ENCODE measurements around the gene ALB.

The ALB gene

GRCh38 chr4:73391774-73392173 is 12.3 kb upstream of the ALB start:
- no peak for DNase-seq
- TF ChIP-seq CTCF (IDR thresholded peaks at IDR 0.05) = no peak
- Mint-ChIP-seq H3K9me3 (no peaks in the 10 kb centered on the region), H3K4me1 (no peaks in the 10 kb centered on the region), H3K27me3 (ENCODE audit: low read depth, poor library complexity) (no peaks in the 10 kb centered on the region), H3K27ac (no peak overlapping the region), H3K36me3 (ENCODE audit: low read depth) (no peaks in the 10 kb centered on the region), H3K4me3 (no peak overlapping the region)

GRCh38 chr4:73392936-73393335 is 11.2 kb upstream of the ALB start:
- Mint-ChIP-seq H3K4me1 (no peaks in the 10 kb centered on the region), H3K36me3 (ENCODE audit: low read depth) (no peaks in the 10 kb centered on the region), H3K27me3 (ENCODE audit: low read depth, poor library complexity) (no peaks in the 10 kb centered on the region), H3K9me3 (no peaks in the 10 kb centered on the region), H3K27ac (no peak overlapping the region), H3K4me3 (no peak overlapping the region)
- DNase-seq = no peak
- no peak for TF ChIP-seq CTCF (IDR thresholded peaks at IDR 0.05)

GRCh38 chr4:73396304-73396703 is 7.8 kb upstream of the ALB start:
- Mint-ChIP-seq H3K4me3 (no peak overlapping the region), H3K27ac (no peak overlapping the region), H3K36me3 (ENCODE audit: low read depth) (no peaks in the 10 kb centered on the region), H3K4me1 (no peaks in the 10 kb centered on the region), H3K9me3 (no peaks in the 10 kb centered on the region), H3K27me3 (ENCODE audit: low read depth, poor library complexity) (no peaks in the 10 kb centered on the region)
- DNase-seq = no peak
- no peak for TF ChIP-seq CTCF (IDR thresholded peaks at IDR 0.05)

GRCh38 chr4:73396993-73397972 is 6.8 kb upstream of the ALB start:
- H3K9me3 Mint-ChIP-seq = no peaks in the 10 kb centered on the region
- H3K27ac Mint-ChIP-seq = no peak overlapping the region
- no peak for TF ChIP-seq CTCF (IDR thresholded peaks at IDR 0.05)
- no peaks in the 10 kb centered on the region for H3K4me1 Mint-ChIP-seq
- no peak overlapping the region for H3K4me3 Mint-ChIP-seq
- no peaks in the 10 kb centered on the region for H3K36me3 Mint-ChIP-seq (ENCODE audit: low read depth)
- H3K27me3 Mint-ChIP-seq (ENCODE audit: low read depth, poor library complexity) = no peaks in the 10 kb centered on the region
- DNase-seq = no peak

- Mint-ChIP-seq H3K4me1 (no peaks in the 10 kb centered on the region), H3K4me3 (no peak overlapping the region), H3K27ac (no peak overlapping the region), H3K9me3 (no peaks in the 10 kb centered on the region), H3K36me3 (ENCODE audit: low read depth) (no peaks in the 10 kb centered on the region), H3K27me3 (ENCODE audit: low read depth, poor library complexity) (no peaks in the 10 kb centered on the region)
- TF ChIP-seq CTCF (IDR thresholded peaks at IDR 0.05) = no peak
- no peak for DNase-seq
Measured at GRCh38 chr4:73401412-73401811, 2.7 kb upstream of the ALB start.

- Mint-ChIP-seq H3K4me3 (no peak overlapping the region), H3K27me3 (ENCODE audit: low read depth, poor library complexity) (no peaks in the 10 kb centered on the region)
- TF ChIP-seq CTCF (IDR thresholded peaks at IDR 0.05) = no peak
Measured at GRCh38 chr4:73404457-73404856, 370 bp downstream of the ALB start.

More at GRCh38 chr4:73404457-73404856, 370 bp downstream of the ALB start:
- no peak overlapping the region for H3K27ac Mint-ChIP-seq
- no peaks in the 10 kb centered on the region for H3K36me3 Mint-ChIP-seq (ENCODE audit: low read depth)
- H3K4me1 Mint-ChIP-seq = no peaks in the 10 kb centered on the region
- no peaks in the 10 kb centered on the region for H3K9me3 Mint-ChIP-seq
- no peak for DNase-seq
